ENCODE measurements around the gene MROH9.
A peak's percentile ranks its signal among the peaks of the same experiment; 100 is the strongest.
"Not testable (repeated sequence)": the region's sequence is repeated elsewhere in the genome, so short reads cannot be mapped to it uniquely, and the experiment has no call there.

Gene MROH9

GRCh38 chr1:170935231-170935630, at the start of gene MROH9:
Gene MROH9 (plus strand): TSS chr1:170935534. CDS start chr1:170945557, 10,023 bp downstream.
- DNase-seq, result no peak

GRCh38 chr1:170885551-170885950, 49.8 kb upstream of the MROH9 start:
- DNase-seq, result no peak

- no peak for DNase-seq
Measured at GRCh38 chr1:170886460-170886859, 48.9 kb upstream of the MROH9 start.

GRCh38 chr1:170887726-170888125, 47.6 kb upstream of the MROH9 start:
- no peak for DNase-seq

GRCh38 chr1:170891872-170892271, 43.5 kb upstream of the MROH9 start:
- DNase-seq, result no peak

GRCh38 chr1:170893655-170894297, 41.6 kb upstream of the MROH9 start:
- DNase-seq, result no peak

- DNase-seq, result no peak
Measured at GRCh38 chr1:170903961-170904360, 31.4 kb upstream of the MROH9 start.

GRCh38 chr1:170908942-170909341, 26.4 kb upstream of the MROH9 start:
- no peak for DNase-seq

- no peak for DNase-seq
Measured at GRCh38 chr1:170910273-170910672, 25.1 kb upstream of the MROH9 start.

GRCh38 chr1:170917373-170917772, 18.0 kb upstream of the MROH9 start:
- DNase-seq, result no peak

- not testable (repeated sequence) for DNase-seq
Measured at GRCh38 chr1:170924656-170925055, 10.7 kb upstream of the MROH9 start.

- DNase-seq, result no peak
Measured at GRCh38 chr1:170927955-170928840, 7.1 kb upstream of the MROH9 start.

GRCh38 chr1:170929412-170929834, 5.9 kb upstream of the MROH9 start:
- DNase-seq, result no peak

GRCh38 chr1:170929835-170930554, 5.3 kb upstream of the MROH9 start:
- DNase-seq, result peak; percentile 5

GRCh38 chr1:170931650-170932049, 3.7 kb upstream of the MROH9 start:
- DNase-seq, result no peak

- no peak for DNase-seq
Measured at GRCh38 chr1:170932236-170932635, 3.1 kb upstream of the MROH9 start.

GRCh38 chr1:170938281-170938680, 2.9 kb downstream of the MROH9 start:
- no peak for DNase-seq

GRCh38 chr1:170939476-170939875, 4.1 kb downstream of the MROH9 start:
- DNase-seq, result no peak

- DNase-seq, result not testable (repeated sequence)
Measured at GRCh38 chr1:170951744-170952143, 16.4 kb downstream of the MROH9 start.

GRCh38 chr1:170959385-170959784, 24.1 kb downstream of the MROH9 start:
- DNase-seq, result no peak

GRCh38 chr1:170964506-170964905, 29.2 kb downstream of the MROH9 start:
- DNase-seq, result no peak

GRCh38 chr1:170967042-170967910, 31.9 kb downstream of the MROH9 start:
- no peak for DNase-seq

- DNase-seq, result no peak
Measured at GRCh38 chr1:170970256-170970655, 34.9 kb downstream of the MROH9 start.
